GM21737 (cell line): ENCODE results near the gene PTPRG.
"Not testable (repeated sequence)": the region's sequence is repeated elsewhere in the genome, so short reads cannot be mapped to it uniquely, and the experiment has no call there.

Experiments used
- ATAC-seq: cut with Tn5 transposase; IDR thresholded peaks from one replicate; pipeline ENCODE4 v1.9.1; 2021; ENCODE audit warnings: mild to moderate bottlenecking, moderate library complexity; ENCODE audit not compliant: unreplicated experiment

The PTPRG gene

DNA sequence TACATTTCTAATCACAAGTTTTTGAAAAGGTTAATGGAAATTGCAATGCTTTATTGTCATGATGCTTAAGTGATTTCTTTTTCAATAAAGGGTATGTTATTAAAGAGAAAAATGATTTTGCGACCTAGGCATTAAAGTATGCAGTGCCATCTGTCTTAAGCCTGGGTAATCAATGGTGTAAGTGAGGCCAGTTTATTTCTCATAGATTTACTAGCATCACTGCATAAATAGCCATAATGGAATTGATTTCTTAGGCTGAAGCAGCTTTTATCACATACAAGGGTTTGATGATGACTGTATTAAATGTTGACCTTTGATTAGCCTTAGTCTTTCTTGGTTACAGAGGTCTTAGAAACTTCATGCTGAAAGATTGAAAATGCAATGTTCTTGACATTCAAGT, 464.5 kb downstream of the PTPRG start:
- no peak for ATAC-seq

DNA sequence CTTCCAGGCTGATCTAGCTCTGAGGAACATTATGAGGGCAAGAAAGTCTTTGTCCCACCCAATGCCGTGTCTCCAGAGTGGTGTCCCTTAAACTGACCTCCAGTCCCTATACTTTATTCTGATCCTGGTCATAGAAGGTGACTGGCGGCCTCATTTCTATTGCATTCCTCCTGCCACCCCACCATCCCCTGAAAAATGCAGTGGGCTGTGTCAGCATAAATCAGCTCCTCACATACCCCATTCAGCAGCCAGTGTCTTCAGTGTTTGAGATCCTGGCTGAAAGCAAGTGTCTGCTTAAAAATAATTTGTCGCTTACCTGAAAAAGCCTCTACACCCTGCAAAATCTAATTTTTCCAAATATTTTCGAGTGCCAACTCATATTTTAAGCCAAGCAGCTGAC, 465.9 kb downstream of the PTPRG start:
- no peak for ATAC-seq

- ATAC-seq = no peak
These were observed 466.4 kb downstream of the PTPRG start for GRCh38 chr3:62027796-62028195.

GRCh38 chr3:62028236-62028635, 466.9 kb downstream of the PTPRG start:
- no peak for ATAC-seq

DNA sequence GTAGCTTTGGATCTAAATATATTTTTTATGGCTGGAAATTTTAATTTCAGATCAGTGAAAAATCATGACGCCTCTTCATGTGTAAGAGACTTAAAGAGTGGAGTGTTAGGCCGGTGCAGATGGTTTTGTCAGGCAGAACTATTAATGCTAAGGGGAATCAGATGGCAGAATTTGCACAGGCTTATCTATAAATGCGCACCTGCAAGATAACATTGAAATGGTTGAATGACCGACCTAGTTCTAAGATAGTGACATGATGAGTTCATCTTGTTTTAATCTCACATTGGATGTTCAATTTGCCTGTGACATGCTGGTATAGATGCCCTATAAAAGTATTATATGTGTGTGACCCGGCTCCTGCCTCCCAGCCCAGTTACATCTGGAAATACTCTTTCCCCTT, 471.4 kb downstream of the PTPRG start:
- ATAC-seq = no peak

DNA sequence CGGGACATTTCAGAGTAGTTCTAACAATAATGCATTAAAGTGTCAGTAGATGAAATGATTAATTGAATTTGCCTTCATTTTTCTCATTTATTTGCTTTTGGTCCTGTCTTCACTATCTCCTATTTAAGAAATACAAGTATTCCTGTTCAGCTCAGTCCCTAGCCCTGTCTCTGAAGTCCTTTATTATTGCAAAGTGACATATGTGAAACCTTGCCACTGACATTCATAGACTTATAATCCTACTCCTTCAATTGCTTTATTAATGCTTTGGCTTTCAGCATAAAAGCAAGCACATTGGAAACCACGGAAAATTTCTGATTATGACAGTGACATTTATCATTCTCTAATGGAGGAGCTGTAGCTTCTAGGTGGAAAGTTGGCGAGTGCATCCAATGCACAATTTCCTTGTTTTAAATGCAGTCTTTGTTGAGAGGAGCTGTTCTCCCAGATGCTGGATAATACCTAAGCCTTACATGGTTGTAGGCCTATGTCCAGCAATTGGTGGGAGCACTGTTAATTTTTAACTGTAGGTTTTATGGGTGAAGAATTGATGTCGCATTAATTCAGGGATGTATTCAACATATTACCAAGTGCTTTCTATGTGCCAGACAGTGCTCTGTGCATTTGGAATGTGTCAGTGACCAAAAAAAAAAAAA, 474.2 kb downstream of the PTPRG start:
- no peak for ATAC-seq

DNA sequence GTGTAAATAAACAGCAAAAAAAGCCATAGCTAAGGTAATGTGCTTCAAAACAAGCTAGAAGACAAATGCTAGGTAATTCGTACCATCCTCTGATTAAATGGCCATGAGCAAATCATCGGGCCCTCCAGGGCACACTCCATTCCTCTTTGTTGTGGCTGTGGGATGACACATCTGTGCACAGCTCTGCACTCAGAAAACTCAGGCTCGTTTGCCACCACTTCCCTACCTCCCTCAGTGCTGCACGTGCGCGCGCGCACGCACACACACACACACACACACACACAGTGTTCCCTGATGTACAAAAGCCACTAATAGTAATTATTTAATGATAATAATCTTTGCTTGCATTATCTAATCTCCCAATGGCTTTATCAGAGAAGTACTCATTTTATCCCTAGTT, 475.4 kb downstream of the PTPRG start:
- ATAC-seq = no peak

GRCh38 chr3:62038798-62039197, 477.4 kb downstream of the PTPRG start:
- not testable (repeated sequence) for ATAC-seq

GRCh38 chr3:62039586-62039985, 478.2 kb downstream of the PTPRG start:
- ATAC-seq = no peak

DNA sequence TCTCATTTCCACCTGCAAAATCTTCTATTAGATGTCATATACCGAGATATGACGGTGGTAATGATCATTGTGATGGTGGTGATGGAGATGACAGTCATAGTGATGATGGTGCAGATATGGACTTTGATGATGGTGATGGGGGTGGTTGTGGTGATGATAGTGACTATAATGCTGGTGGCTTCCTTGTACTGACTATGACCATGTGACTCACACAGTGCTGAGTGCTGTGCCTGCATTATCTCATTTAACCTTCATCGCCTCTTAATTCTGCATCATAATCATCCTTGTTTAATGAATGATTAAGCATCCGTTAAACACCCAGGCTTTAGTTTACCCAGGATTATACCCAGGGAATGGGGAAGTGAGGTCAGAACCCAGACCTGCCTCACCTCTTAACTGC, 480.3 kb downstream of the PTPRG start:
- ATAC-seq = no peak

DNA sequence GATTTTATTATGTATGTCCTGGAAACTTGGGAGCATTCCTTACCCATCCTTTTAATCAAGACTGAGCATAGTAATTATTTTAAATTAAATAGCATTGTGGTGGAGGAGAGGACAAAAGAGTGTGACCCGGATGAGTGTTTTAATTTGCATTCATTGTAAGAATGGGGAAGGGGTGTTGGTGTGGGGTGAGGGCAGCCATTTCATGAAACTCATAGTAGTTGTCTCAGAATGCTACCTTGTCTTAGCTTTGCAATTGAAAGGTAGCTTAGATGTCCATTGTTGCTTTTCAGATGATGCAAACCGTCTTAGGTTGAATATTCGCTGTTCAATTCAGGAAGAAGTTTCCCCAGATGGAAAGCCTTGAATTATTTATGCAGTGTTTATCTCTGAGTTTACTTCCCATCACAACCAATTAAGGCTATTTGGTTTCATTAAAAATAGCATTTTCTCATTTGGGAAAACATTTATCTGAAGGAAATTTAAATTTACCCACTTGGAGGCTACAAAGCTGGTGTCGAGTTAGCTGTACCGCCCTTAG, 483.6 kb downstream of the PTPRG start:
- ATAC-seq = no peak

DNA sequence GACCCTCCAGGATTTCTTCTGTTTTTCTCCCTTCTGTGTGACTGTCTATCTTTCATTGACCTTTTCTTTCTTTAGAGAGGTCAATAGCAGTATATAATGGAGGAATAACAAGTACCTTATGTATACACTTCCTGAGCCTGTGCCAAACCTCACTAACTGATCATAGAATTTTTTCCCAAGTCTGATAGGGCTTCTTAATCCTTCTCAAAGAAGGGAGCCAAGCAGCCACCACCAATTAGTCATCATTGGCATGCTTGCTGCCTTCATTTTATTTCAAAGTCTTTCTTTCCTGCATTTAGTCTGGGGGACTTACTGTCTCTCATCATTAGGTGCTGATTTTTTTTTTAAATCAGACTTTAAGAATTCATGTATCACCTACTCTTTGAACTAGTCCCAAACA, 485.0 kb downstream of the PTPRG start:
- no peak for ATAC-seq

- no peak for ATAC-seq
These were observed 487.2 kb downstream of the PTPRG start for GRCh38 chr3:62048577-62048976.

- no peak for ATAC-seq
These were observed 487.7 kb downstream of the PTPRG start for GRCh38 chr3:62049033-62049432.

- no peak for ATAC-seq
These were observed 490.1 kb downstream of the PTPRG start for GRCh38 chr3:62051506-62051905.

GRCh38 chr3:62052331-62052730, 491.0 kb downstream of the PTPRG start:
- no peak for ATAC-seq

DNA sequence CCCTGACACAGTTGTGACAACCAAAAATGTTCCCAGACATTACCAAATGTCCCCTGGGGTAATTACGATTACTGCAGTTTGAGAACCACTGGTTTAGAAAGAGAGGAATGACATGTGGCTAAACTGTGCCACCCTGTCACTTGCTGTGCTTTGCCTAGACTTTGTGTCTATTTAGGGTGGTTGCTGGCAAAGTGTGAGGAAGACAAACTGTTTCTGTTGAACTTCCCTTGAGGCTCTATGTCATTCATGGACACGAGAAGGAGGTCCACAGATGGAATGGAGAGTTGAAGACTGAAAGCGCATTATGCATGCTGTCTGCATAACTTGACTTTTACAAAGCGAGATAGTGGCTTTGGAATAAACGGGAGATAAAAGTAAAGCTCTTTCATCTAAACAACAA, 495.3 kb downstream of the PTPRG start:
- no peak for ATAC-seq

GRCh38 chr3:62057339-62058047, 496.1 kb downstream of the PTPRG start:
- no peak for ATAC-seq

- no peak for ATAC-seq
These were observed 504.8 kb downstream of the PTPRG start for GRCh38 chr3:62065985-62066693.

- ATAC-seq = no peak
These were observed 507.0 kb downstream of the PTPRG start for GRCh38 chr3:62068337-62068736.

DNA sequence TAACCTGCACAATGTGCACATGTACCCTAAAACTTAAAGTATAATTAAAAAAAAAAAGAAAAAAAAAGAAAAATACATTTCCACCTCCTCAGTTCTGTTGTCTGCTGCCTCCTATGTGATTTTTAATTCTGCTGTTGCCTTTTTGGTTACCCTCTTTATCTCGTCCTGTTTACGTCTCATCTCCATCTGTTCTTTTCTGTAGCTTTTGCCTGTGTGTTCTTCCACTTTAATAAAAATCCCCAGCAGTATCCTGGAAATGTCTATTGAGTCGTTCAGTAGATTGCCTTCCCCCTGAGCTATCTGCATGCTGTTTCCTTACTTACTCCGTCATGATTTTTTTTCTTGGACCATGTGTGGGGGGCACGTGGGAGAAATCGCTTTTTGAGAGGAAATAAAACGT, 509.5 kb downstream of the PTPRG start:
- ATAC-seq = no peak

GRCh38 chr3:62073038-62073437, 511.7 kb downstream of the PTPRG start:
- ATAC-seq = no peak
